Uterus (tissue), 2 donors: Measurements from ENCODE around the gene ATF2.

ENCODE experiments used
- POLR2A ChIP-seq, 2 donors: fragments of 450-650 bp; IDR thresholded peaks; one replicate each; pipeline ENCODE4 v1.6.1; 2016; ENCODE audit warnings: antibody characterized with exemption in 2 of 2, mild to moderate bottlenecking in 1 of 2, moderate library complexity in 1 of 2
- TF ChIP-seq, protein P1 (sequence below), 4 experiments: fragments of 200-600 bp in 2 of 4; fragments of 450-650 bp in 2 of 4; sonication (generic) in 2 of 4; IDR thresholded peaks; one replicate each; pipeline ENCODE4 v1.5.1; 2016 to 2019; ENCODE audit warnings: antibody characterized with exemption in 4 of 4, mild to moderate bottlenecking in 2 of 4, moderate library complexity in 1 of 4

- TF ChIP-seq POLR2A (IDR thresholded peaks at IDR 0.05) = no peak
- TF ChIP-seq, protein P1, sequence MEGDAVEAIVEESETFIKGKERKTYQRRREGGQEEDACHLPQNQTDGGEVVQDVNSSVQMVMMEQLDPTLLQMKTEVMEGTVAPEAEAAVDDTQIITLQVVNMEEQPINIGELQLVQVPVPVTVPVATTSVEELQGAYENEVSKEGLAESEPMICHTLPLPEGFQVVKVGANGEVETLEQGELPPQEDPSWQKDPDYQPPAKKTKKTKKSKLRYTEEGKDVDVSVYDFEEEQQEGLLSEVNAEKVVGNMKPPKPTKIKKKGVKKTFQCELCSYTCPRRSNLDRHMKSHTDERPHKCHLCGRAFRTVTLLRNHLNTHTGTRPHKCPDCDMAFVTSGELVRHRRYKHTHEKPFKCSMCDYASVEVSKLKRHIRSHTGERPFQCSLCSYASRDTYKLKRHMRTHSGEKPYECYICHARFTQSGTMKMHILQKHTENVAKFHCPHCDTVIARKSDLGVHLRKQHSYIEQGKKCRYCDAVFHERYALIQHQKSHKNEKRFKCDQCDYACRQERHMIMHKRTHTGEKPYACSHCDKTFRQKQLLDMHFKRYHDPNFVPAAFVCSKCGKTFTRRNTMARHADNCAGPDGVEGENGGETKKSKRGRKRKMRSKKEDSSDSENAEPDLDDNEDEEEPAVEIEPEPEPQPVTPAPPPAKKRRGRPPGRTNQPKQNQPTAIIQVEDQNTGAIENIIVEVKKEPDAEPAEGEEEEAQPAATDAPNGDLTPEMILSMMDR (IDR thresholded peaks at IDR 0.05) = no peak
Observed at GRCh38 chr2:175175320-175175719, 7.3 kb upstream of the ATF2 start.
